GM18499 (cell line): ENCODE results near the gene TP53BP1.
"Not testable (repeated sequence)": the region's sequence is repeated elsewhere in the genome, so short reads cannot be mapped to it uniquely, and the experiment has no call there.

Experiments
- ATAC-seq: cut with Tn5 transposase; IDR thresholded peaks from one replicate; pipeline ENCODE4 v1.9.1; 2021; ENCODE audit warnings: moderate number of reproducible peaks; ENCODE audit not compliant: insufficient read depth, unreplicated experiment

TP53BP1 gene

DNA sequence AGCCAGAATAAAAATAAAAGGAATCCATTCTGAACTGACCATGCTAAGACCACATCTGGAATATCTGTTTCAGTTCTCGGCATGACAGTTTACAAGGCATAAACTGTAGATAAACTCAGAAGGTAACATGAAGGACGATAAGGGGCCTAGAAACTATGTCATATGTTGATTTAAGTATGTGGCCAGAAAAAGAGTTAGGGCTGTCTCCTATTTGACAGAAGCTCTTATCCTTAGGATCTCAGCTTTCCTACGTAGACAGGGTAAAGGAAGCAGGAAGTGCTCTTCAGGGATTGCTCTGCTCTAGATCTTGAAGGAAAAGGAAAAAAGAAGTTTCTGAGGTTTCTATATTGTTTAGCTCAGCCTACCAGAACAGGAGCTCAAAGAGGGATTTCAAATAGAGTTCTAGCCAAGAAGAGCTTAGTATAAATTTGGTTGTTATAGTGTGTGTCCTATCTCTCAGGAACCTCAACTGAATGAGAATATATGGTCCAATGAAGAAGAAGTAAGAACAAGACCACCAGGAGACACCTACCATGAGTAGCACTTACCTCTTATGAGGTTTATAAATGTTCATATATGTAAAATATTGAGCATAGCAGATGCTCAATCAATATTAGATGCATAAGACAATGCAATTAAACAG, 59.2 kb downstream of the TP53BP1 start:
- no peak for ATAC-seq

DNA sequence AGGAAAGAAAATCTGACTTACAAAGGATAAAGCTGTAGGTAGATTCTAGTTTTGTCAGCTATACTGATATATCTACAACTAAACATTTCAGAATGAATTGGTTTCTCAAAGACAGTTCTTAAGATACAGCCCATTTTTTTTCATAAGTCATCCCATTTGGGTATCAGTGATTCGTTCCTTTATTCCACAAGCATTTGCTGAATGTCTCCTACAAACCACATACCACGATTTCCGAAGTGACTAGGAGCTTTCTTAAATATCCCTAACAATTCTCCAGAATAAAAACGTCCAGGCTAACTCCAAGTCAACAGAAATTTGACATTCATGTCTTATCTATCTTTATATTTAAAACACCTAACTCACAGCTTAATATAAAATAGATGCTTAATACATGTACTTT, 59.8 kb downstream of the TP53BP1 start:
- ATAC-seq: no peak

DNA sequence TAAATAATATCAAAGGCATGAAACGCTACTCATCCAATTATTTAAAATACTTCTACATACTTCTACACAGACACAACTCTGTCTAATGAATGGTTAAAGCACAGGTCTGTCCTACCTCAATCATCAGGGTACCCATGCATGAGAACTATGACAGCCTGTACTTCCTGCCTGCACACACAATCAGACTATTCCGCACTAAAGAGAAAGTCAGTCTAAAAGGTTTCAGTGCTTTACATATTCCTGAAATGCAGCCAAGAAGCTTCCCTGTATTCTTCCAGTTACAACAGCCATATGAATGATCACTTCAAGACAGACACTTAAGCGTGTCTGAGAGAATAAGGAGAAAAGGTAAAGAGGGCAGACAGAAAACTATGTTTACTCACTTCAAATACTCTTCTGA, 63.3 kb downstream of the TP53BP1 start:
- ATAC-seq: no peak

DNA sequence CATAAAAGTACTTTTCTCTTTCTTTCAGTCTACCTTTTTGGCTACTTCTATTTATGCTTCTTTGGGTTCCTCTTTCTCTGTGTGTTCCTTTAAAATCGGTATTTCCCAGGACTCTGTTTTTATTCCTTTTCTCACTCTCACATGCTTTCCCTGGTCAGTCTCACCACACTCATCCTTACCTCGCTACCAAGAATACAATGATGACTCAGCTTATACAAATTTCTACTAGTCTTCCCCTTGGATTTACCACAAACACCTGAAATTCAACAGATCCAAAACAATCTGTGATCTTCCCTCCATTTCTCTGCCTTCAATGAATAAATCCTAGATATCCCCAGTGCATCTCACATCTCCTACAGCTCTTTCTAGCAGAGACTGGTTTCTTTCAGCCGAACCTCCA, 69.2 kb downstream of the TP53BP1 start:
- ATAC-seq: no peak

DNA sequence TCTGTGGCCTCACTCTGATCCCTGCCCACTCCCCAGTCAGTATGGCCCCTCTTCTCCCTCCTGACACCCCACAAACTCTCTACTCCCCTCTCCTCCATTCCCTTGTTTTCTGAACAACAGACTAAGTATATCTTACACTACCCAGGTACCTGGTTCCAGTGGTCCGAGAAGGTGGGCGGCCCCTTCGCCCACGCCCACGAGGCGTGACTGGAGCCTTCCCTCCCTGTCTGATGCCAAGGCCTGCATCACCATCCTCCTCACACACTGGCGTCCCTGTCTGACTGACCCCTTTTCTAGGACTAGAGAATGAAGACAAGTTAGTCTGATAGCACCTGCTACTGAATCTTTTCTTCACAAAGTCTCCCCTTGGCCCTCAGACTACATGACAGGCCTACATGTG, 72.1 kb downstream of the TP53BP1 start:
- ATAC-seq: no peak

DNA sequence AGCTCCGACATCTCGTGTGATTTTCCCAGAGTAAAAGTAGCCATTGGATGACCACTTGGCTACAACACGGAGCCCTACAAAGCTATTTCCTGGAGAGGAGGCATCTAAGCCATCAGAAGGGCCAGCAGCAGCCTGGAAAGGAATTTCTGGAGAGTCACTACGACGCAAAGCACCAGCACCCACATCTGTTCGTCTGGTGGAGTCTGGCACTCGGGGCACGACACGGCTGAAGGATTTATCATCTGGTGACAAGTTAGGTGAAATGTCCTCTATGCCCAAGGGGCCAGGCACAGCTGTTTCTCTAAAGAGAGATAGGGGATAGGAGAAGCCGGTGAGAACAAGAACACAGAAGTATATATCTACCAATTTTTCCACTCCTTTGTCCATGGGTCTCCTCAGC, 72.5 kb downstream of the TP53BP1 start:
- ATAC-seq: no peak

DNA sequence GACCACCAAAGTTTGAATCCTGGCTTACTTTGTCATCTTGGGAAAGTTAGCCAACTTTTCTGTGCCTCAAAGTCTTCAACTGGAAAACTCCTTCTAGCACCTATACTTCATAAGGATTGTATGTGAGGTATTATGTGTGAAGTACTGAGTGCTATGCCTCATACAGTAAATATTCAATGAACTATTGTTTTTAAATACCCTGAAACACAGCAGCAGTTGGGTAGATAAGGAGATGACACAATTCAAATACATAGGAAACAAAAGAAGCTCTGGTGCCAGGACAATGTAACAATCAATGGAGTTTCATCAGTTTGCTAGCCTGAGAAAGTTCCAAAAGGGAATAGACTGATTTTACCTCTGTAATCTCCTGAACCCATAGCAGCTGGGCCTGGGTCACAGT, 78.8 kb downstream of the TP53BP1 start:
- ATAC-seq: no peak

DNA sequence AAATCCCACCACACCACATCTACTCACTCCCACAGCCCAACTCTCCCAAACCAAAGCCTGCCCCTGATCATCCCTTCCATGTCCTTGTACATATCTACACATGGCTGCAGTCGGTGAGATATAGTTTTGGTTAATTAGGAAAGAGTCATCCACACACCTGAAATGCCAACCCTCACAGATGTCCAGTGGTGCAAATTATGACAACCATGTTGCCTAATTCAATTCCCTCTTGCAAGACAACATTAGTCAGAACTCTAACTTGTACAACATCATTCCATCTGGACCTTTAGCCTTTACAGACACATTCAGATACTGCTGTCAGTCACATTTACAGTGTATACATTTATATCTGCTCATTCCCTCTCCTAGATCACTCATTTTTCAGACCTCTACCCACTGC, 80.9 kb downstream of the TP53BP1 start:
- ATAC-seq: no peak

DNA sequence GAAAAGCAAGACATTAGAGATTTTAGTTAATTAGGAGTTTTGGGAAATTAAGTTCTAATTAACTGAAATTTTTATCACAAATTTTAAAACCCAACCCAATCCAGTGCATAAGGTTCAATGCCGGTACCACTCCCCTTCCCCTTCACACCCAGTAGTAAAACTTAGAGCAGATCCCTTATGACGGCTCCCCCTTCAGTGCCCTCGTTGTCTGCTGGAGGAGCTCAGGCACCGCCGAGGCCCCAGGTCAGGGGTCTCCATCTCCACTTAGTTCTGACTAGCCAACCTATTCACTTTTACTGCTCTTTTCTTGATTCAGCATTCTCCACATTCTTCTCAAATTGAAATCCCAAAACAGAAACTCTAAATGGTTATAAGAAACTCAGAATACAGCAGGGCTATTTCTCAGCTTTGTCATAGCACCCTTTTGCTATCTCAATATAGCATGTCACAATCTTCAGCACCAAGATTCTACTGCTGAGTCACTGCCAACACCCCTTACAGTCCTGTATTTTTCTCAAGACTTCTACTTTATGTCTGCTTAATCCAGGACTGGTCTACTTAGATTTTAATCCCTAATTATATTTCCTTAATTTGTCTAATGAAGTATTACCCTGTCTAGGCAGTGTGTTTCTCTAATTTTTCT, 82.3 kb downstream of the TP53BP1 start:
- no peak for ATAC-seq

DNA sequence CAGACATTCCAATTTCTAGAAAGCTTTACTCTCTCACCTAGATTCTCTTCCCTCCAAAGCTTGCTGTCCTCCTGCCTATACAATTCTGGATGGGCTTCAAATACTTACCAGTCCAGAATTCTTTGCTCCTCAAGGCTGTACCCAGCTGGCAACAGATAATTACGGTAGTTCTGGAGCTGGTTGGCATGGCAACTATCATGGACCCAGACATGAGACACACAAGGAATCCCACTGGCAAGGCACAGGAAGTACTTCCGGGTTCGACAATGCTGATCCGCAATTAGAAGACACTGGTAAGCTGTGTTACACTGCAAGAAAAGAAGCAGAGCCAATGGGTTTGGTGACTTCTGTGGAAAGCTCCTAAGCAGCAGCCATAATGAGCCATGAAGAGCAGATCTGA, 84.2 kb downstream of the TP53BP1 start:
- no peak for ATAC-seq

DNA sequence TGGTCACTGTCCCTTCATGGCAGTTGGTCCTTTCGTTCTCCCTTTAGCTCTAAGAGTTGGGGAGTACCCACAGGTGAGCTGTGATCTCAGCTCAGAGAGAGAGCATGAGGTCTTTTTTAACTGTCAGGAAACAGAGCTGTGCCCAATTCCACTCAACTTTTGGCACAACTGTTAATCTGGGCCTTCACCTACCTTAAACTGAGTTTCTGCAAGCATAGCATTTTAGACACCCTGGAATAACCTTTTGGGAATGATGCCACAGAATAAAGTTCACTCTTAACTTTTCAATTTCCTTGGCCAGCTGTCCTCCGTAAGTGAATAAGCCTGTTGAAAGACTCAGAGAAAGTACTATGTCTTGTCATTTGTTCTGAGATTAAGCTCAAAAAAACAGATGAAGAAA, 86.1 kb downstream of the TP53BP1 start:
- no peak for ATAC-seq

DNA sequence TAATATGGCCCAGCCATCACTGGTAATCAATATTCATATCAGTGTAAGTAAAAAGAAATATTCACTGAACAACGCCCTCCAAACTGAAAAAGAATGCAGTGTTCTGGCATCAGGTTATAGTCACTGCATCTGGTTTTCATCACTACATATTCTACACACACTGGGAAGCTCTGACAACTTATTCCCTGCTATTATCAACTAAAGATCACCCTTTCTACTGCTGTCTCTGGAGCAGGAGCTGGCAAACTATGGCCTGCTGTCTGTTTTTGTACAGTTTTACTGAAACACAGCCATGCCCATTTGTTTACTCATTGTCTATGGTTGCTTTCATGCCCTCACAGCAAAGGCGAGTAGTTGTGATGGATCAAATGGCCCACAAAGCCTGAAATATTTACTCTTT, 86.8 kb downstream of the TP53BP1 start:
- ATAC-seq: no peak

DNA sequence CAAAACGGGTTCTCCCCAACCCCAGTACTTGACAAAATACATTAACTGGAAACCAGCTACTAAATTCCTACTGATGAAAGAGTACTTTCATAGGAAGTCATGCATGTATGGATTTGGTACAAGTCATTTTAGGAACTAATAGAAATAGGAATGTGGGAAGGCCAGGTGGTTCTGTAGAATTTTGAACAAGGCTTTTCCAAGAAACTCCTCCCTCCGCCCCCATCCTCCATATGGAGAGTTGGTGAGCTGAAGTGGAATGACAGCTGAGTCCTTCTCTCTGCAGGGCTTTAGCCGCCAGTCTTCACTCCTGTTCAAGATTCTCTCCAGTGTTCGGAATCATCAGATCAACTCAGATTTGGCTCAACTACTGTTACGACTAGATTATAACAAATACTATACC, 88.8 kb downstream of the TP53BP1 start:
- ATAC-seq: no peak

DNA sequence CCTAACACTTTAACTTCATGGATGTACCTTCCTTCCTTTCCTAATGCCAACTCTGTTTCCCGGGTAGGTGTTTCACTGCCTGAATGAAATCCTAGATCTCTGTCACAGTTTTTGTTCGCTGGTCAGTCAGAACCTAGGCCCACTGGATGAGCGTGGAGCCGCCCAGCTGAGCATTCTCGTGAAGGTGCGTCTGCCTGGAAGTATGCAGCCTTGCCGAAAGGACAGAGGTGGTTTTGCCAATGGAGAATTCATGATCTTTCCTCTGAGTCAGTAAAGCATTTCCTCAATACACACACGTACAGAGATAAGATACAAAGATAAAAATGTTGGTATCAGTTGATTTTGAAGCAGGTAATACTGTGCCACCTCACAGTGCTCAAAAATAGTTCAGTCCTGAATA, 89.3 kb downstream of the TP53BP1 start:
- no peak for ATAC-seq

DNA sequence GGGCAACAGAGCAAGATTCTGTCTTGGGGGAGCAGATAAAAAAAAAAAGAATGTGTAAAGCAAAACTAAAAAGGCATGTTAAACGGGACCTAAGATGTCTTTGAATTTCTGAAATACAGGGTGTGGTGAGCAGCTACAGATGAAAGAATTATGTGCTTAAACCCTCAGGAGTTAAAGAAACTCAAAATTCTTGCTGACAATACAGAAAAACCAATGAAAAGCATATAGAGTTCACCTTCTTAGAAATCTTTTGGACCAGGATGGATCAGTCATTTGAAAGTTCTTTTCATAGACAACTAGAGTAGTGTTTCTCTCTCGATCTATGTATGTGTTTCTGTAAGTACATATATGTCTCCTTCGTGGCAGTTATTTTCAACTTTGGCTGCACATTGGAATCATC, 90.7 kb downstream of the TP53BP1 start:
- ATAC-seq: no peak

DNA sequence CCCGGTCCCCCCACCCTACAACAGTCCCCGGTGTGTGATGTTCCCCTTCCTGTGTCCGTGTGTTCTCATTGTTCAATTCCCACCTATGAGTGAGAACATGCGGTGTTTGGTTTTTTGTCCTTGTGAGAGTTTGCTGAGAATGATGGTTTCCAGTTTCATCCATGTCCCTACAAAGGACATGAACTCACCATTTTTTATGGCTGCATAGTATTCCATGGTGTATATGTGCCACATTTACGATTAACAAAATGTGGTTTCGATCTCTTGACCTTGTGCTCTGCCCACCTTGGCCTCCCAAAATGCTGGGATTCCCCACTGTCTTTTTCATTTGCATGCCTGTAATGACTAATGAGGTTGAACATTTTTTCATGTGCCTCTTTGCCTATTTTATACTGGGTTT, 99.4 kb downstream of the TP53BP1 start:
- ATAC-seq: not testable (repeated sequence)

DNA sequence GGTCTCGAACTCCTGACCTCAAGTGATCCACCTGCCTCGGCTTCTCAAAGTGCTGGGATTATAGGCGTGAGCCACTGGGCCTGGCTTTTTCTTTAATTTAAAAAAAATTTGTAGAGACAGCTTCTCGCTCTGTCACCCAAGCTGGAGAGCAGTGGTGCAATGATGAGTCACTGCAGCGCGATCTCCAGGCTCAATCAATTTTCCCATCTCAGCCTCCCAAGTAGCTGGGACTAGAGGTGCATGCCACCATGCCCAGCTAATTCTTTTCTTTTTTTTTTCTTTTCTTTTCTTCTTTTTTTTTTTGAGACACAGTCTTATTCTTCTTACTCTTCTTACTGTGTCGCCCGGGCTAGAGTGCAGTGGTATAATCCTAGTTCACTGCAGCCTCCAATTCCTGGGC, 102.2 kb downstream of the TP53BP1 start:
- ATAC-seq: no peak

DNA sequence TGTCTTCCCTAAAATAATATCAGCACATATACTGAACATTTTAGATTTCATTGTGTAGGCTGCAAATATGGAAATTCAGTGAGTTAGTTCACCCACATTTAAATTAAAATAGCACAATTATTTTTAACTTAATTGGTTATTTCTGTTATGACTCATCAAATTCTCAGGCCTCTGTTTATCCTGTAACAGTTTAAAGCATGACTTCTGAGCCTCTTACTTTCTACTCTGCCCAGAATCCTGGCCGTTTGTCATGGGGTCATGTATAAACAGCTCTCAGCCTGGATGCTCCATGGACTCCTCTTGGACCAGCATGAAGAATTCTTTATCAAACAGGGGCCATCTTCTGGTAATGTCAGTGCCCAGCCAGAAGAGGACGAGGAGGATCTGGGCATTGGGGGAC, 109.9 kb downstream of the TP53BP1 start:
- no peak for ATAC-seq

DNA sequence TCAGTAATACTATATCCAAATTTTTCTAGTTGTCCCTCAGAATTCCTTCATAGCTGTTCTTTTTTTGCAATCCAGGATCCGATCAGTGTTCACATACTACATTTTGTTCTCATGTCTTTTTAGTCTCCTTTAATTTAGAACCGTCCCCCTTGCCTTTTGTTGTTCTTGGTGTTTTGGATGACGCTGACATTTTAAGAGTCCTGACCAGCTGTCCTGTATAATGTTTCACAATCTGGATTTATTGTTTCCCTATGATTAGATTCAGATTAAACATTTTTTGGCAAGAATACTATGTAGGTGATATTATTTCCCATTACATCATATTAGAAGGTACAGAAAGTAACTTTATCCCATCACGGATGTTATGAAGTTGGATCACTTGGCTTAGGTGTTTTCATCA, 110.6 kb downstream of the TP53BP1 start:
- no peak for ATAC-seq

DNA sequence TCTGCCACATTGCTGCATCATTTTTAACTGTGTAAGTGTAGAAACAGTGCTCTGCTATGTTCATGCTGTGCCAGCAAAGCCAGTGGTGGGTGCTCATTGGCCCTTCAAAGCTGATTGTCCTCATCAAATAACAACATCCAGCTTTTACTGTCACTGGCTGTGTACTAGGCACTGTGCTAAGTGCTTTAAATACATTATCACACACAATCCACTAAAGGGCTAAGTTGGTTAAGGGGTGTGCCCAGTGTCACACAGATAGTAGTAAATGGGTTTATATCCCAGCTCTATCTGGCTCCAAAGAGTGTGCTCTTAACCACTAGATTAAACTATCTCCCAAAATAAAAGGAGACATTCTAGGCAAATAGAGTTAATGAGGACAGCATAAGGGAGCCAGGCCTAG, 114.4 kb downstream of the TP53BP1 start:
- ATAC-seq: no peak

DNA sequence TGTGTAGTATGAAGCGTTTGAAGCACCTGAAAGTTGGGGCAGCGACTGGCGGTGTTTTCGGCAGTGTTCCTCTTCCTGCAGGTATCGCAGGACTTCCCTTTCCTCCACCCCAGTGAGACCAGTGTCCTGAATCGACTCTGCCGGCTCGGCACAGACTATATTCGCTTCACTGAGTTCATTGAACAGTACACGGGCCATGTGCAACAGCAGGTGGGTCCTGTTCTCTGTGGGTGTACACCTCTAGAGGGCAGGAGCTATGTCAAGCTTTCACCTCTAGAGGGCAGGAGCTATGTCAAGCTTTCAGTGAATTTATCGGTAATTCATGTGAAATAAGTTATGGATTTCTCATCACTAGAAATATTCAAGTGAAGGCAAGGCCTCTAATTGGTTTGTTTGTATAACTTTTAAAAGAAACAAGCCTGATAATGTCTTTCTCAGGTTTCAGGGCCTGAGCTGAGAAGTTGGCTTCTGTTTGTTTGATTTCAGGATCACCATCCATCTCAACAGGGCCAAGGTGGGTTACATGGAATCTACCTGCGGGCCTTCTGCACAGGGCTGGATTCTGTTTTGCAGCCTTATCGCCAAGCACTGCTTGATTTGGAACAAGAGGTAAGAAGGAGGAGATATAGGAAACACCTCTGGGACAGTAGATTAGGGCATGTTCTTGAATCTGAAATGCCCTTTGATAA, 116.8 kb downstream of the TP53BP1 start:
- ATAC-seq: no peak
